ENCODE measurements around the gene VTI1A. TPM values are rescaled to one million over a fixed set of nuclear protein-coding genes. Genes with fewer than 3 reads are reported as not detected.

Gene VTI1A
- polyA plus RNA-seq, 2 of the 4 experiments (the other 2 are of a cell fraction), result 17.0 to 25.3 TPM

GRCh38 chr10:112761256-112761655 lies 314.2 kb downstream of the VTI1A start (continued):
- TF ChIP-seq RFX5 (IDR thresholded peaks at IDR 0.05), result no peak
- TF ChIP-seq EHF (CRISPR knock-in tag; IDR thresholded peaks at IDR 0.05), result no peak

GRCh38 chr10:112763916-112764520 lies 317.0 kb downstream of the VTI1A start:
- TF ChIP-seq KDM5A (IDR thresholded peaks at IDR 0.05) (no peak), CBX8 (IDR thresholded peaks at IDR 0.05) (no peak), POLR2A (IDR thresholded peaks at IDR 0.05; ENCODE audit: low read length) (no peak), KDM1A (IDR thresholded peaks at IDR 0.05; ENCODE audit: low read depth) (no peak), RARB (CRISPR knock-in tag; IDR thresholded peaks at IDR 0.05) (no peak)
- H3K4me3 ChIP-seq, result no peak overlapping the region
- ATAC-seq (no peak), DNase-seq (ENCODE audit: low read depth in 1 of 2, low spot score in 1 of 2) (no peak), FAIRE-seq (no peak)
- CTCF ChIA-PET, result interaction anchor here (1.0 to 1.6 kb wide), 2 partner anchors 14 to 42 kb away, joined by 3 to 7 read pairs; no protein-coding TSS in a partner anchor
- no peaks in the 10 kb centered on the region for H3K4me1 ChIP-seq
- 88% methylated on average over 11 of the region's 11 CpGs for WGBS (ENCODE audit: missing lambda C conversion rate)
- POLR2A ChIA-PET, result no interaction called here
- H3K4me2 ChIP-seq, result no peak overlapping the region
- no peak overlapping the region for H3K27ac ChIP-seq
- H3K9me3 ChIP-seq, result no peaks in the 10 kb centered on the region

GRCh38 chr10:112765717-112766235 lies 318.8 kb downstream of the VTI1A start:
- no peak for FAIRE-seq
- 91% methylated on average over 5 of the region's 5 CpGs for WGBS (ENCODE audit: missing lambda C conversion rate)
- H3K4me2 ChIP-seq, result no peak overlapping the region

More at GRCh38 chr10:112765717-112766235, 318.8 kb downstream of the VTI1A start:
- ChIA-PET CTCF (interaction anchor here (0.5 to 1.1 kb wide), 4 partner anchors 56 to 619 kb away, joined by 3 to 4 read pairs (median 4); no protein-coding TSS in a partner anchor), POLR2A (no interaction called here)
- TF ChIP-seq USF2 (IDR thresholded peaks at IDR 0.05) (no peak), CTCF (IDR thresholded peaks at IDR 0.05) (no peak), CEBPB (IDR thresholded peaks at IDR 0.05) (no peak), RNF2 (IDR thresholded peaks at IDR 0.05; ENCODE audit: borderline replicate concordance, low read depth) (no peak), FOXS1 (CRISPR knock-in tag; IDR thresholded peaks at IDR 0.05) (no peak), ESRRA (IDR thresholded peaks at IDR 0.05; ENCODE audit: borderline replicate concordance, low read length) (no peak), EHMT2 (IDR thresholded peaks at IDR 0.05; ENCODE audit: low read depth) (no peak), FOSL2 (IDR thresholded peaks at IDR 0.05) (no peak), FOSL2 (CRISPR knock-in tag; IDR thresholded peaks at IDR 0.05) (no peak), MAFK (IDR thresholded peaks at IDR 0.05; ENCODE audit: partially characterized antibody) (no peak), HMGXB4 (CRISPR knock-in tag; IDR thresholded peaks at IDR 0.05; ENCODE audit: borderline replicate concordance) (no peak)
- no peak overlapping the region for H3K27ac ChIP-seq
- no peak overlapping the region for H3K4me3 ChIP-seq
- H3K4me1 ChIP-seq, result no peaks in the 10 kb centered on the region
- DNase-seq (ENCODE audit: low read depth in 1 of 2, low spot score in 1 of 2) (no peak), ATAC-seq (no peak)
- H3K9me3 ChIP-seq, result no peaks in the 10 kb centered on the region

Data from A549 (cell line).